GM20000 (cell line): ENCODE data around the gene MFAP3L.
A peak's percentile ranks its signal among the peaks of the same experiment; 100 is the strongest.

Experiments used
- DNase-seq: peaks from one replicate; pipeline ENCODE4 v3.0.0; 2012; ENCODE audit warnings: low spot score
- CTCF ChIP-seq: IDR thresholded peaks from 2 replicates; pipeline ENCODE4 v1.5.1; 2012; ENCODE audit warnings: mild to moderate bottlenecking, control low read depth; ENCODE audit errors: extremely low read depth, missing control alignments

The MFAP3L gene

GRCh38 chr4:170037481-170037880 lies 11.3 kb upstream of the MFAP3L start:
- DNase-seq: no peak
- no peak for TF ChIP-seq CTCF

GRCh38 chr4:170035845-170036244 lies 9.7 kb upstream of the MFAP3L start:
- no peak for TF ChIP-seq CTCF

GRCh38 chr4:170035231-170035630 lies 9.0 kb upstream of the MFAP3L start:
- no peak for DNase-seq
- TF ChIP-seq CTCF: no peak

More at GRCh38 chr4:170035845-170036244, 9.7 kb upstream of the MFAP3L start:
- DNase-seq: no peak

GRCh38 chr4:170033999-170034398 lies 7.8 kb upstream of the MFAP3L start:
- DNase-seq: no peak

GRCh38 chr4:170030121-170030520 lies 3.9 kb upstream of the MFAP3L start:
- no peak for TF ChIP-seq CTCF
- no peak for DNase-seq

More at GRCh38 chr4:170033999-170034398, 7.8 kb upstream of the MFAP3L start:
- no peak for TF ChIP-seq CTCF

GRCh38 chr4:170027181-170027829 lies 1.1 kb upstream of the MFAP3L start:
- DNase-seq: peak; percentile 89
- no peak for TF ChIP-seq CTCF

GRCh38 chr4:170025523-170026252 lies 507 bp downstream of the MFAP3L start:
- no peak for TF ChIP-seq CTCF
- DNase-seq: no peak
